ENCODE data around the gene EFL1. TPM values are rescaled to one million over a fixed set of nuclear protein-coding genes. Genes with fewer than 3 reads are reported as not detected.
"Not testable (repeated sequence)": the region's sequence is repeated elsewhere in the genome, so short reads cannot be mapped to it uniquely, and the experiment has no call there.

Gene EFL1
- polyA plus RNA-seq, 3 donors = 23.4 to 25.5 (median 24.5) TPM

DNA sequence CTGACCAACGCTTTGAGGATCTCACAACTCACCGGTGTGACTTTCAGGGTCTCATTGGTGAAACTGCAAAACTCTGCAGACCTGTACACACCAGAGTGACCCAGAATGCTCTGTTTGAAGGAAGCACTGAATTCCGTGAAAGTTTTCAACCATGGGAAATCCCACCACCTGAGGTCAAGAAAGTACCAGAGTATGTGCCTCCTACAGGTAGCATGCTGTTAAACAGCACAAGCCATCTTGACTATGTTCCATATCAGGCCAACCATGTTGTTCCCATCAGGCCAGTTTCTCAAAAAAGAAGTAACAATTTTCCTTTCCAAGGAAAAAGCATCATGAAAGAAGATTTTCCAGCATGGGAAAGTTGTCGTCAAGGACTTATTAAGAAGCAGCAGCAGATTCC lies 19.9 kb upstream of the EFL1 start:
- not testable (repeated sequence) for DNase-seq (ENCODE audit: low read depth in 3 of 3, low spot score in 2 of 3)

DNA sequence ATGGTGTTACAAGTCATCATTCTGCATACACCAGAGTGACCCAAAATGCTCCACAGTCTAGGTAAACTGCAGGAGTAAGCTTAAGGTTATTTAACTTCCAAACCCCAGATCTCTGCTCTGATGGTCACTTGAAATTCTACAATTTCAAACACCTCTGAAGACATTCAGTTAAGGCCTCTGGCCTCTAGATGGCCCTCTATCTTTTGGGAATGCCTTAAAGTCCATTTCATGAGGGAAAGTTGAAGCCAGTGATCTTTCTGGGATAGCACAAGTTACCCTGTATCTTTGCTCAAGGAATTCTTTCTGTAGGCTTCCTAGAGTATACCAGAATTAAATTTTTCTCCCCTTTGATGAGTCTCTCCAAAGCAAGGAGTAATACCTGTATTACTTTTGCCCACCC lies 18.7 kb upstream of the EFL1 start:
- DNase-seq (ENCODE audit: low read depth in 3 of 3, low spot score in 2 of 3) = not testable (repeated sequence)

DNA sequence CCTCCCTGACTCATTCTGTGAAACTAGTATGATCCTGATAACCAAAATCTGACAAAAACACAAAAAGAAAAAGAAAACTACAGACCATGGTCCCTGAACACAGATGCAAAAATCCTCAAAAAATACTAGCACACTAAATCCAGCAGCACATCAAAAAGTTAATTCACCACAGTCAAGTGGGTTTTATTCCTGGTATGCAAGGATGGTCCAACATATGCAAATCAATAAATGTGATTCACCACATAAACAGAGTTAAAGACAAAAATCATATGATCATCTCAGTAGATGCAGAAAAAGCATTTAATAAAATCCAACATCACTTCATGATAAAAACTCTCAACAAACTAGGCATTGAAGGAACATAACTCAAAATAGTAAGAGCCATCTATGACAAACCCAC lies 12.9 kb upstream of the EFL1 start:
- DNase-seq (ENCODE audit: low read depth in 3 of 3, low spot score in 2 of 3) = no peak

DNA sequence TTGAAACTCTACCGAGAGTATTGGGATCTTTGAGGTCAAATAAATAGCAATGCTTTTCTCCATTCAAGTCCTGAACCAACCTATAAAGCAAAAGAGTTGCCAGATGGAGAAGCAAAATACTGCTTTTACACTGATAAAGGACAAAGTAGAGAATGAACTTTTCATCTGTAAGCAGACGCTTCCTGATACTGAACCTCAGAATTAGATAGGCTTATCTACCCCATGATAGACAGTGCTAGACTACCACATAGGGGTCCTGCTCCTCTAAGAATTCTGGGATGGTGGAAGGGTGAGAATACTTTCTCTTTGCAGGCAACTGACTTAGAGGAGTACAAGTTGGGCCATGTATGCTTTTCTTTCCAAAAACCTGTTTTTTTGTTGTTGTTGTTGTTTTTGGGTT lies 9.6 kb upstream of the EFL1 start:
- DNase-seq (ENCODE audit: low read depth in 3 of 3, low spot score in 2 of 3) = no peak

DNA sequence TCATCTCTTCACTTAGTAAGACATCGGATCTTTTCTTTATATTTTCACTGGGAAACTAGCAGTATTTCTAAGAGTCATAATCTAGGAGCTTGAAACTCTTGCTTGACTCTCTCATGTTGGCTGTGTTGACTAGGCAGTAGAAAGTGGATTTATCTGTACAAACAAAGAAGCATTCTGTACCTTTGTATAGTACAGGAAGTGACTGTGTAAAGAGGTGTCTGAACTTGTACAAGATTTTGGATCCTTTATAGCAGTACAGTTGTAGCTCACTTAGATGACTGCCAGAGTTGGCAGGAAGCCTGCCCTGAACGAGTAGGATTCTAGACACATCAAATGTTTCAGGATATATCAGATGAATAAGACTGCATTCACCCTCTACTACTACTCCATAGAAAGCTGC lies 5.9 kb upstream of the EFL1 start:
- DNase-seq (ENCODE audit: low read depth in 3 of 3, low spot score in 2 of 3) = not testable (repeated sequence)

DNA sequence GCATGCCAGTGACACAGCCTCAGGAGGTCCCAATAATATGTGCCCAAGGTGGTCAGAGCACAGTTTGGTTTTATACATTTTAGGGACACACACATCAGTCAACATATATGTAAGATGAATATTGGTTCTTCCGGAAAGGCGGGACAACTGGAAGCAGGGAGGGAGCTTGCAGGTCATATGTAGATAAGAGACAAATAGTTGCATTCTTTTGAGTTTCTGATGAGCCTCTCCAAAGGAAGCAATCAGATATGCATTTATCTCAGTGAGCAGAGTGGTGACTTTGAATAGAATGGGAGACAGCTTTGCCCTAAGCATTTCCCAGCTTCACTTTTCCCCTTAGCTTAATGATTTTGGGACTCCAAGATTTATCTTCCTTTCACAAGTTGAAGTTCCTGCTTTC lies 4.6 kb upstream of the EFL1 start:
- not testable (repeated sequence) for DNase-seq (ENCODE audit: low read depth in 3 of 3, low spot score in 2 of 3)

DNA sequence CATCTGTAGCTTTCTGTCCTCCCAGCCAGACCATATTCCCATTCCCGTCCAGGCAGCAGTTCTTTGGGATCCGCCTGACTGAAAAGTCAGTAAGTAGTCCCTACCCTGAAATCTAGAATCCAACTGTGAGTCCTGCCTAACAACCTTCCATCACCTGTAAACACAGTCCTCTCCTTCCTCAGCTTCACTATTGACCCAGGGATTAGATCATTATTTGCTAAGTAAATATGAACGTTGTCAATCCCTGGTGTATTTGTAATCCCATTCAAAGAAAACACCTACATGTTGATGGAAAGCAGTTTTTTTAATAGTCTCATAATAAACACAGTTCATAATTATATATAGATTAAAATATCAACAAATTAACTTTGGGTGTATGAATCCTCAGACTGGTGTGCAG lies 816 bp upstream of the EFL1 start:
- no peak for DNase-seq (ENCODE audit: low read depth in 3 of 3, low spot score in 2 of 3)

DNA sequence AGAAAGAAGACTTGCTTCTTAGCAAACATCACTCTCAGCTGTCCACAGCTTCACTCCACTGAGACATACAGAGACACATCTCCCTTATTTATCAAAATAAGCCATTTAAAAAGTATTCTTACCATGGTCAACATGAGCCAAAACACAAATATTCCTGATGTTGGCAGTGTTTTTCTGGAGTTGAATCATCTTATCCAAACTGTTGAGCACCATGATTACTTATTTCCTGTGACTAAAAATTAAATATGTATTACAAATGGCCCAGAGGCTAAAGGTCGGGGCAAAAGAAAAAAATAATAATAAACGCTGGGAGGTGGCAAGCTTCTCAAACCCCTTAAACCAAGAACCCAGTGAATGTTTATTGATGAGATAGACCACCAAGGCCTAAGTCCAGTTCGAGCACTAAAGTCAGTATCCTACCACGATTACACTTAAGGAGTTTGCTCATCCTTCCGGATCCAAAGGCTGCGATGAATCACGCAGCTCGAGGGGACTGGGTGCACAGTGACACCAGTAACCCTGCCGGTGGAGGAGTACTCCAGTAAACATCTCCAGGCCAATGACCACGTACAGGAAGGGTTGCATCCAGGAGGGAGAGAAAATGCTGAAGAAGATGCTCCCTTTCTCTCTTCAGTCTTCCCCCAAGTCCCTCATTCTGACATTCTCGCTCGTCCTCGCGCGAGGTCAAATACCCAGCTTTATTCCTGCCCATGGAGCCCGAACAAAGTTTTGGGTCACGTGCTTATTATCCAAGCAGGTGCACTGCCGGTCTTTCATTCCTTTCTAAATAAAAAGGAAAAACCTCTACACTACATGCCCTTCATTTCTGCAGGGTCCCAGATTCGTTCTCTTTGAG lies 740 bp downstream of the EFL1 start:
- DNase-seq (ENCODE audit: low read depth in 3 of 3, low spot score in 2 of 3) = peak in 2 of 3 donors; percentile 6 to 30

DNA sequence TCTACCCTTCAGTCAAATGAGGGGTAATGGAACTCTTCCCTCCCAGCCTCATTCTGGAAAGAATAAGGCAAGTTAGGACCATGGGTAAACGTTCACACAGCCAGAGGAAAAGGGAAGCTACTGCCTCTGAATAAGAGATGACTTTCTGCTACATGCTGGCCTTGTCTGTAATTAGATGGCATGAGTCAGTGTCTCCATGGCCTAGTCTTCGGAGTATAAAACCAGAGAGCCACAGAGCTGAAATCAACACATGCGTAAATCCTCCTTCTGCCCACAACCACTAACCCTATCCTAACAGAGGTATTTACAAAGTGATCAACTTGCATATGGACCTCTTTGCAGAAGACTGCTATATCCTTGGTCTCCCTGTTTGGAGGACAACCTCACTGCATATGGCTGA lies 14.3 kb downstream of the EFL1 start:
- not testable (repeated sequence) for DNase-seq (ENCODE audit: low read depth in 3 of 3, low spot score in 2 of 3)

DNA sequence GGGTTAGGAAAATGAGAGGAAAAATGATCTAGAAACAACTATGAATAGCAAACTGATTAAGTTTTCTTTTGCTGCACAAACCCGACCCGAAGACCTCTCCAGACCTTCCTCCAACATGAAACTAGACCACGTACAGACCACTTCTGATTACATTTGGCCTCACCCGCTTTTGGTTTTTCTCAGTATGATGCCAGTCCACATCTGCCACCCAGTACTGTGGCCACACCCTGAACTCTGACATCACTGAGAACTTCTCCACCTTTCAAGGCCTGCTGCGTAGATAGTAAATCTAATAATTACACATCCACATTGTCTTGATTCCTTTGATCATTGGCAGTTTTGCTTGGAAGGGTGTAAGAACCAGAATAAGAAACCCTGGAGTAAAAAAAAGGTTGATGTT lies 16.6 kb downstream of the EFL1 start:
- DNase-seq (ENCODE audit: low read depth in 3 of 3, low spot score in 2 of 3) = not testable (repeated sequence)

DNA sequence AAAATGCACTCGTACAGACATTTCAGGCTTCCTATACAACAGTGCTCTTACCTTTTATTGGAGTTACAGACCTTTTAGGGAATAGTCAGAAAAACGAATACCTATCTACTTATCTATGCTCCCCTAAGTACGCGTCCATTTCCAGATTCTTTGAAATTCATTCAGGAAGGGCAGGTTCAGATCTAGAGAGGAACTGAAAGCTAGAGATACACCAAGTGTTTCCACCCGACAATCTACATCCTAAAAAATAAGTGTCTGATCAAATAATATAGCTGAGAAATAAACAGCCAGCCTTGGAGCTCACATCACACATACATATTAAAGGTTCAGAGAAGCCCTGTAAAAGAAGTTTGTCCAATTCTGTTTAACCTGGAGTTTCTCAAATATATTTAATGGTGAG lies 18.9 kb downstream of the EFL1 start:
- not testable (repeated sequence) for DNase-seq (ENCODE audit: low read depth in 3 of 3, low spot score in 2 of 3)

DNA sequence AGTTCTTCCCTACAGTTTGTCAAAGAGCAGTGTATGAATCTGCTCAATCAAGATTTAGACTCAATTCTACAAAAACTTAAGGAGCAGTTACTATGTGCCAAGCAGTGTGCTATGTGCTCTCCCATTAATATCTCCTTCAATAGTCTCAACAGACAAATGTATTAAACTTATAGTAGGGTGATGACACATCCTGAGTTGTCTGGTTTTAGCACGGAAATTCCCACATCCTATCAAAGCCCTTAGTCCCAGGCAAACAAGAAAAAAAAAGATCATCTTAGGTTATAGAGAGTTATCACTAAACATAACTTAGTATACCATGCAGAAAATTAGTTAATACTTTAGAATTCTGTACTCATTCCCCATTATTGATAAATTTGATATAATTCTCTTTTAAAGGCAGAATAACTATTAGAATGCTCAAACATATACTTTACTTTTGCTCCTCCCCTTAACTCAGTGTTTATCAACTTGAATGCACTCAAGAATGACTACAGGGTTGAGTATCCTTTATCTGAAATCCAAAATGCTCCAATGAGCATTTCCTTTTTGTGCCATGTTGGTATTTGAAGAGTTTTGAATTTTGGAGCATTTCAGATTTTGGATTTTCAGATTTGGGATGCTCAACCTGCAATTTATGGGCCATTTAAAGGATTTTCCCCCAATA lies 20.6 kb downstream of the EFL1 start:
- not testable (repeated sequence) for DNase-seq (ENCODE audit: low read depth in 3 of 3, low spot score in 2 of 3)

DNA sequence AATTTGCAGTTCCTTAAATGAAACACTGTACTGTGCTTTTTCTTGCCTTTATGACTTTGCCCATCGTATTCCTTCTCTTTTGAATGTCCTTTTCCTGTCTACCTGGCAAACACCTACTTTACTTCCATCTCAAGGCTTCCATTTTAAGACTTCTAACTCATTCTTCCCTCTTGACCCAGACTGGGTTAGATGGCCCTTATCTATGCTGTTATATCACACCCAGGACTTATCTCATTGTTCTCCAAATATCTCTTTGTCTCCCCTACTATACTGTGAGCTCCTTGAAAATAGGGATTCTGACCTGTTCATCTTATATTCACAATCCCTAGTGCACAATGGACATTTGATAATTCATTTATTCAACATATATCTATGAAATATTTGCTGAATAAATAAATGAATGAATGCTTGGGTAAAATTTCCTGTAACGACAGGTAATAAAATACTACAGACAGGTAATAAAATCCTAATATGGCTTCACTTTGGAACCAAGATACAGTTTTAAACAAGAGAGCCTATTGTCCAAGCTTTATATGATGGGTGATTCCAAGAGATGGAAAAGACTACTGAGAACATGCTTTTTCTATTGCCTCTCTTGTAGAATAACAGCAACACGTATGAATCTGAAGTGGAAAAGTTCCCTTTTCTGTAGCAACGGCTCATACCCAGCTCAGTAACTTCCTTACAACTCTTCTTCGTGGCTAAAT lies 22.7 kb downstream of the EFL1 start:
- no peak for DNase-seq (ENCODE audit: low read depth in 3 of 3, low spot score in 2 of 3)

DNA sequence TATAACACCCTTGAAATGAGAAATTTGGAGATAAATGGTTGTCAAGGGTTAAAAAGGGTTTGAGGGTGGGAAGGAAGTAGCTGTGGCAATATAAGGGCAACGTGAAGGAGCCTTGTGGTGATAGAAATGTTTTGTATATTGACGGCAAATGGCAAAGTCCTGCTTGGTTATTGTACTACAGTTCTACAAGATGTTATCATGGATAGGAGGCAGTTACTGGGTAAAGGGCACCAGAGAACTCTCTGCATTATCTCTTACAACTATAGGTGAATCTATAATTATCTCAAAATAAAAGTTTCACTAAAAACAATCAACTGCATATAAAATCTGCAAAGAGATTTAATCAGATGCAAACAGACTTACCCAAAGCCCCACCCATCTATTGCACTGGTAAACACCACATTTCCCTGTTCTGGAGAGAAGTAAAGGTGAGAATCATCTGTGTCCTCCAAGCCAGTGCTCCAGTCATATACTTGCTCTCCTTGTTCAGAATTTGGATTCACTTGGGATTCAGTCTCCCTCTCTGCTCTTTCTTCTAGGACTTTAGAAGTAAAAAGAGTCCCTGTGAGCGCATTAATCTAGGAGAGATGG lies 24.5 kb downstream of the EFL1 start:
- DNase-seq (ENCODE audit: low read depth in 3 of 3, low spot score in 2 of 3) = not testable (repeated sequence)

DNA sequence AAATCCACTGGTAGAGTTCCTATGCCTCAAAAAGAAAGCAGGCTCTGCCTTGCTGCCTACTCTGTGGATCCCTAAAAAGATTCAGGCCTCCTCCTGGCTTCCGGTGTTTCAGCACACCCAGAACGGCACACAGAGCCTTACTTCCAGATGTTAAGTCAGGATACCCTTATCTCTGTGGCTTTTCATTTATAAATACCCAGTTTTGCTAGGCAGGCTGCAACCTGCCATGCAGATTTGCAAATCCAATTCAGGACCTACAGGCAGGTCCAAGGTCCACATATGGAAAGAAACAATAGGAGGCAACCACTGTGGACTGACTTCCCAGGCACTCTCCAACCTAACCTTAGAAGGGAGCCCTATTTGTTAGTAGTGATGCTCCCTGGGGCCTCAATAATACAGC lies 30.7 kb downstream of the EFL1 start:
- DNase-seq (ENCODE audit: low read depth in 3 of 3, low spot score in 2 of 3) = no peak

DNA sequence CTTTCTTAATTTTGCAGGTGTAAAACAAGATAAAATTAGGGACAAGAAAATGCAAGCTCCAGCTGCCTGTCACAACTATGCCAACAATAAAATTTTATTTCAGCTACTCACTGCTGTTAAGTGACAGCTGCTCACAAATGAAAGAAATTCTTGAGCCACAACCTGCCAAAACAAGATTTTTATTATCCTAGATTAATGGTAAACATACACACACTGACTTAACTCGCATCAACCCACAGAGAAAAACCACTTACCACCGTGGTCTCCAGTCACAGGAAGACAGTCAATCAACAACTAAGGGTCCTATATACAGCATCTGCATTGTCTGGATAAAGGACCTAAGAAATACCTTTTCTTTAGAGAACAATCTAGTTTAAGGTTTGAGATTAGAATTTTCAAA lies 31.3 kb downstream of the EFL1 start:
- DNase-seq (ENCODE audit: low read depth in 3 of 3, low spot score in 2 of 3) = no peak

DNA sequence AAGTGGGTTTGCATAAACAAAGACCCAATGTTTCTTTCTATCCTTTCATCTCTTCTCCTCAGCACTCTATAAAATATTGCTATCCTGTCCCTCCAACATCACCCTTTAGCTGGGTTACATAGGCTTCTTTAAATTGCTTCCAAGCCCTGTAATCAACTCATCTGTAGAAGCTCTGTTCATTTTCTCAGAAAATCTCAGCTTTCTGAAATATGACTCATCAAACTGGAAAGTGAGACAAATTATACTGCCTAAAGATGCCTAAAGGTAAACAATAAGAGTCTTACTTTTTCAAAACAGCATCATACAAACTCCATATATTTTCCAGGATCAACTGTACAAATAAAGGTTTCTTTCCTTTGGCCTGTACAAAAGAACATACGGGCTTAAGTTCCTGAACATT lies 33.8 kb downstream of the EFL1 start:
- no peak for DNase-seq (ENCODE audit: low read depth in 3 of 3, low spot score in 2 of 3)

DNA sequence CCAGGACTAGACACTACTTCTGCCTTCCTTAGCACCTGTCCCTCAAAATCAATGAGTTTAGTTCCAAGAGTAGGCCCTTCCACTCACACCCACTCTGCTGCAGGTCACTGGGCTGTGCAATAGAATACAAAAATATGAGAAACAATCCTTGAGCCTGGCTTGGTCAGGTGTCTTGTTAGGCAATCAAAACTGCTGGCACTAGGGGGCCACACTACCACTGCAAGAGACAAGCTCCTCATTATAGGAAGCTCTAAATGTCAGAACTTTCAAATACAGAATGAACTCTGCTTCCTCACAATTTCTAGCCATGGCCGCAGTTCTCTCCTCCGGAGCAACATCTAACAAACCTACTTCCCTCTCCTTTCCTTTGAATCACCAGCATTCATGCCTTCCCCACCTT lies 41.0 kb downstream of the EFL1 start:
- DNase-seq (ENCODE audit: low read depth in 3 of 3, low spot score in 2 of 3) = not testable (repeated sequence)

DNA sequence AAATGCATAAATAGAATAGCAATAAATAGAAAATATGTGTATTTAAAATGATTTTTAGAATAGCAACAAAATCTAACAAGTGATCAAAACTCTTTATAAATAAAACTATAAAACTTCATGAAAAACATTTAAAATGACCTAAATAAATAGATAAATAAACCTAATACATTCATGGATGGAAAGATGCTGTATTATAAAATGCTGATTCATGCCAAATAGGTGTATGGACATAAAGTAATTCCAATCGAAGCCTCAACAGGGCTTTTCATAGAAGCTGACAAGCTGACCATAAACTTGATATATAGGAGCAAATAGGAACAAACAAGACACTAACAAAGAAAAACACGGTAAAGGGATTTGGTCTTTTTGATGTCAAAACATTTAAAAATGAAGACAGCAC lies 46.4 kb downstream of the EFL1 start:
- DNase-seq (ENCODE audit: low read depth in 3 of 3, low spot score in 2 of 3) = not testable (repeated sequence)

DNA sequence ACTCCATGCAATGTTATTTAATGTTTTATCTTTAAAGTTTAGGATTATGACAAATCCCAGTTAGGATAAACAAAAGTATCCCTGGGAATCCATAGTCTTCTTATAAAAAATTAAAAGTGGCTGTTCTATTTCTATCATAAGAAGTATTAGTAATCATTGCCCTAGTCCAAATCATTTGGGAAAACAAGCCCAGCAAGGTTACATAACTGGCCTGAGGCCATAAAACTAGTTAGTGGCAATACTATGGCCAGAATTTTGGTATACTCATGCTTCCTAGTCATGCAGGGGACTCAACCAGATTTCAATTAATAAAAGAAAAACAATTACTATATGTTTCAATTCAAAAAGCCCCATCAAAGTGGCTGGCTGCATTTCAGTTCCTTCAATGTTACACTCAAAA lies 50.3 kb downstream of the EFL1 start:
- not testable (repeated sequence) for DNase-seq (ENCODE audit: low read depth in 3 of 3, low spot score in 2 of 3)

DNA sequence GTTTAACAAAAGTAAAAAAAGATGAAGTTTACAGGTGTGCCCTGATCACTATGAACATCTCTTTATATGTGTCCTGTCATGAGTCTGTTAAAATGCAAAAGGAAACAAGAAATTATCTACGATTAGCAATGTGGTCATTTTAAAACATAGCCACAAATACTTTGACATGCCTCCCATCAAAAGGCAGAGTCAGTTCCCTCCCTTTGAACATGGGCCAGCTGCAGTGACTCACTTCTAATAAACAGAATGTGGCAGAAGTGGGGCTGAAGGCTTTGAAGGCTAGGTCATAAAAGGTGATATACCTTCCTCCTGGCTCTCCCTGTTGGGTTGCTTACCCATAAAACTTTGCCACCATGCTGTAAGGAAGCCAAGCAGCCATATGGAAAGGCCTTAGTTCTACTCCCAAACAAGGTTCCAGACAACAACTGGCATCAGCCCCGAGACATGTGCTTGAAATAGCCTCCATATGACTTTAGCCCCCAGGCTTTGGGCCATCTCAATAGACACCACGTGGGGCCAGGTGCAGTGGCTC lies 52.4 kb downstream of the EFL1 start:
- DNase-seq (ENCODE audit: low read depth in 3 of 3, low spot score in 2 of 3) = not testable (repeated sequence)
